SK-N-SH (cell line): ENCODE data around the gene RFWD3.

Experiments used
- FOSL2 ChIP-seq: IDR thresholded peaks from 2 replicates; pipeline ENCODE4 v1.4.0; 2012; ENCODE audit warnings: low read depth, mild to moderate bottlenecking, moderate library complexity, borderline replicate concordance
- RCOR1 ChIP-seq: fragments of 150-350 bp; IDR thresholded peaks from 2 replicates; pipeline ENCODE4 v1.6.1; 2017; ENCODE audit warnings: antibody characterized with exemption, low read length

GRCh38 chr16:74611721-74612120, 55.0 kb downstream of the RFWD3 start:
- TF ChIP-seq FOSL2 (no peak), RCOR1 (no peak)
